ENCODE results near the gene BBS7.

DNA sequence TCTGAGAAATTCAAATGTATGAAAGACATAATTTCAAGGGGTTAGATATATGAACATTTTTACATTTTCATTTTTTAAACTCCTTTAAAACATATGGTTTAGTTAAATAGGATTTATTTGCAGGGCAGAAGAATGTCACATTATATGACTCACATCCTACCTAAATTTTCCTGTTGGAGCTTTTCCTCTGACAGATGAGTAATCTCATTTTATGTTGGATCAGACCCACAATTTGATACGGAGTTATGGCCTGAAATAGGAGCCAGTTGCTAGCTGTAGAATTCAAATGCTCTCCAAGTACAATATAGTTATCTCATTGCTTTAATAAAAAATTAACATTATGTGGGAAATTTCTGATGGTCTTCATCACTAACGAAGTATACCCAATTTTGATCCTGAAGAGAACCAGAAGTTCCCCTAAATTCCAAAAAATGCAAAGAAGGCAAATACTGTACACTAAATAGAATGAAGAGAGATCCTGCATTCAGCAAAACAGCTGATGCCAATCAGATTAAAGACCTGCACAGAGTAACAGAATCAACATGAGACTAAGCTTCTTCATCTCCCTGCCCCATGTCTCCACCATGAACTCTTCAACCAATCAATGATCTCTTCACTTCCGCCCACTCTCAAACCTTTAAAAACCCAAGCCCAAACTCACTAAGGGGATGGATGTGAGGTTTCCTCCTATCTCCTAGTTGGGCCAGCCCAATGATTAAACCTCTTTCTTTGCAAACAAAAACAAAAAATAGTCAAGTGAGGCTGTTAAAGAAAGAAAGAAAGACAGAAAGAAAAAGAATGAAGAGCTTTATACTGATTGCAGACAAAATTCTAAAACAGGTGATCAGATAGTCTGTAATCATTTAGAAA, 80.1 kb downstream of the BBS7 start:
- TF ChIP-seq, protein P1, sequence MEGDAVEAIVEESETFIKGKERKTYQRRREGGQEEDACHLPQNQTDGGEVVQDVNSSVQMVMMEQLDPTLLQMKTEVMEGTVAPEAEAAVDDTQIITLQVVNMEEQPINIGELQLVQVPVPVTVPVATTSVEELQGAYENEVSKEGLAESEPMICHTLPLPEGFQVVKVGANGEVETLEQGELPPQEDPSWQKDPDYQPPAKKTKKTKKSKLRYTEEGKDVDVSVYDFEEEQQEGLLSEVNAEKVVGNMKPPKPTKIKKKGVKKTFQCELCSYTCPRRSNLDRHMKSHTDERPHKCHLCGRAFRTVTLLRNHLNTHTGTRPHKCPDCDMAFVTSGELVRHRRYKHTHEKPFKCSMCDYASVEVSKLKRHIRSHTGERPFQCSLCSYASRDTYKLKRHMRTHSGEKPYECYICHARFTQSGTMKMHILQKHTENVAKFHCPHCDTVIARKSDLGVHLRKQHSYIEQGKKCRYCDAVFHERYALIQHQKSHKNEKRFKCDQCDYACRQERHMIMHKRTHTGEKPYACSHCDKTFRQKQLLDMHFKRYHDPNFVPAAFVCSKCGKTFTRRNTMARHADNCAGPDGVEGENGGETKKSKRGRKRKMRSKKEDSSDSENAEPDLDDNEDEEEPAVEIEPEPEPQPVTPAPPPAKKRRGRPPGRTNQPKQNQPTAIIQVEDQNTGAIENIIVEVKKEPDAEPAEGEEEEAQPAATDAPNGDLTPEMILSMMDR (conservative IDR thresholded peaks at IDR 0.05 in 1 of 2, IDR thresholded peaks at IDR 0.05 in 1 of 2; ENCODE audit: low read depth in 1 of 2, low read length in 2 of 2), result no peak
- TF ChIP-seq EZH2 (IDR thresholded peaks at IDR 0.05; ENCODE audit: low read length, missing control alignments), result no peak
